Prostate gland (tissue), 2 donors: Measurements from ENCODE around the gene HTR3B. TPM values are rescaled to one million over a fixed set of nuclear protein-coding genes. Genes with fewer than 3 reads are reported as not detected.
"Not testable (repeated sequence)": the region's sequence is repeated elsewhere in the genome, so short reads cannot be mapped to it uniquely, and the experiment has no call there.

ENCODE experiments used
- DNase-seq: peaks from one replicate; pipeline ENCODE4 v3.0.0-alpha.2; 2019; ENCODE audit warnings: low spot score
- H3K27ac ChIP-seq, 2 donors: fragments of 200-600 bp; sonication (generic); 2 replicates each; pipeline ENCODE4 v1.5.1; 2017 to 2019
- H3K27me3 ChIP-seq: fragments of 200-600 bp; sonication (generic); replicated peaks from 2 replicates; pipeline ENCODE4 v1.5.1; 2019; ENCODE audit not compliant: insufficient read depth
- H3K36me3 ChIP-seq, 2 donors: fragments of 200-600 bp; sonication (generic); 1 replicate in 1 of 2; 2 replicates in 1 of 2; pipeline versions ENCODE4 v1.5.1 to v1.8.1; 2017 to 2019
- H3K4me1 ChIP-seq: fragments of 200-600 bp; sonication (generic); replicated peaks from 2 replicates; pipeline ENCODE4 v1.5.1; 2019
- H3K4me3 ChIP-seq, 2 donors: fragments of 200-600 bp; sonication (generic); 2 replicates each; pipeline ENCODE4 v1.5.1; 2017 to 2019
- H3K9me3 ChIP-seq: fragments of 200-600 bp; sonication (generic); 2 replicates; pipeline ENCODE4 v1.5.1; 2017
- POLR2A ChIP-seq: fragments of 450-650 bp; IDR thresholded peaks from one replicate; pipeline ENCODE4 v1.6.1; 2016; ENCODE audit warnings: antibody characterized with exemption, mild to moderate bottlenecking
- POLR2AphosphoS5 ChIP-seq: sonication (generic); formaldehyde crosslinking; IDR thresholded peaks from one replicate; pipeline ENCODE4 v1.6.1; 2017; ENCODE audit warnings: antibody characterized with exemption
- WGBS: methylation state at CpG from one replicate; pipeline ENCODE4 v1.1.5; 2018; 5-methylcytosine and 5-hydroxymethylcytosine counted together
- intact Hi-C: fragments of 100-400 bp; cut with DNase I; formaldehyde crosslinking; loops from one replicate; pipeline ENCODE4 v1.14.2; 2022
- total RNA-seq, 2 donors: library from RNA; depleted of rRNA; stranded (reverse); fragments of >200 nt; gene quantifications; one replicate each; pipeline ENCODE4 v1.1.0, GENCODE V29; 2016
- TF ChIP-seq, protein P1 (sequence below), 4 experiments: fragments of 200-600 bp in 2 of 4; fragments of 450-650 bp in 2 of 4; sonication (generic) in 2 of 4; IDR thresholded peaks; 1 replicate in 3 of 4; 2 replicates in 1 of 4; pipeline ENCODE4 v1.5.1; 2016 to 2019; ENCODE audit warnings: antibody characterized with exemption in 4 of 4, mild to moderate bottlenecking in 2 of 4, moderate library complexity in 2 of 4

Gene HTR3B
- total RNA-seq, 2 donors from 2014 or later = not detected

DNA sequence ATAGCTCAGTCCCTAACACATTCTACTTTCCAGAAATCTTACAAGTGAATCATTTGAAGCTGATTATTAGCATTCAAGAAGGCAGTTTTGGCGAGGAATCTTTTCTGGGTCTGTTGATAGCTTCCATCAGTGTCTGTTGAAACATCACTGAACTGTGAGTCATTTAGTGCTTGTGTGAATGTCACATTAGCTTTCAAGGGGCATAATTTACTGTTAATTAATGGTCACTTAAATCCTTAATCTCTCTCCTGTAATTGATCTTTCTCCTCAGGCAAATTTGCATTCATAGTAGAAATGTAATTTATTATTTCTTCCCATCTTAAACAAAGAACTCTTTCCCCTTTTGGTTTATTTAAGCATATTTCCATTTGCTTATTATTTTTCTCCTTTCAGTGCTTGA lies 2.6 kb downstream of the HTR3B start:
- 45% methylated on average over 1 of the region's 1 CpG for WGBS
- no peak for DNase-seq
- intact Hi-C loops = no loop called here
- Histone ChIP-seq H3K36me3 (no peaks in the 10 kb centered on the region), H3K27ac (no peak overlapping the region), H3K9me3 (no peaks in the 10 kb centered on the region), H3K4me3 (no peak overlapping the region), H3K27me3 (peaks cover 6% of the 10 kb centered on the region), H3K4me1 (no peaks in the 10 kb centered on the region)
- TF ChIP-seq POLR2AphosphoS5 = no peak
- TF ChIP-seq POLR2A = no peak
- TF ChIP-seq, protein P1, sequence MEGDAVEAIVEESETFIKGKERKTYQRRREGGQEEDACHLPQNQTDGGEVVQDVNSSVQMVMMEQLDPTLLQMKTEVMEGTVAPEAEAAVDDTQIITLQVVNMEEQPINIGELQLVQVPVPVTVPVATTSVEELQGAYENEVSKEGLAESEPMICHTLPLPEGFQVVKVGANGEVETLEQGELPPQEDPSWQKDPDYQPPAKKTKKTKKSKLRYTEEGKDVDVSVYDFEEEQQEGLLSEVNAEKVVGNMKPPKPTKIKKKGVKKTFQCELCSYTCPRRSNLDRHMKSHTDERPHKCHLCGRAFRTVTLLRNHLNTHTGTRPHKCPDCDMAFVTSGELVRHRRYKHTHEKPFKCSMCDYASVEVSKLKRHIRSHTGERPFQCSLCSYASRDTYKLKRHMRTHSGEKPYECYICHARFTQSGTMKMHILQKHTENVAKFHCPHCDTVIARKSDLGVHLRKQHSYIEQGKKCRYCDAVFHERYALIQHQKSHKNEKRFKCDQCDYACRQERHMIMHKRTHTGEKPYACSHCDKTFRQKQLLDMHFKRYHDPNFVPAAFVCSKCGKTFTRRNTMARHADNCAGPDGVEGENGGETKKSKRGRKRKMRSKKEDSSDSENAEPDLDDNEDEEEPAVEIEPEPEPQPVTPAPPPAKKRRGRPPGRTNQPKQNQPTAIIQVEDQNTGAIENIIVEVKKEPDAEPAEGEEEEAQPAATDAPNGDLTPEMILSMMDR (IDR thresholded peaks at IDR 0.05) = no peak

DNA sequence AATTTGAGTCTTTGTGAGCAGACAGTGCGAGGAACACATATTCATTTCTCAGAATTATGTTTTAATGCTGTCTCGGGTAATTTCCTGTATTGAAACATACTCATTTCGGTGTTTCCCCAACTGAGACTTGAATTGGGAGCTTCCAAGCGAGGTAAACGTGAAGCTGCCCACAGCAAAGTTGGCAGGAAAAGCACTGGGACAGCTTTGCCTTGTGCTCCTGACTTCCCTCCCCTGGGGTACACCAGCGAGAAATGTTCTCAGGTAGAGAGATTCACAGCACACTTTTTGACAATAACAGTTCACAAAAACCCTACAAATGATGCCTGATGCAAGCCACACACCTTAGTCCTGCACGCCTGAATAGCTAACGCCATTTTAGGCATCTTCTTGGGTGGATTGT lies 3.1 kb downstream of the HTR3B start:
- intact Hi-C loops = no loop called here
- WGBS = 64% methylated on average over 8 of the region's 8 CpGs
- no peak for TF ChIP-seq POLR2A
- TF ChIP-seq, protein P1 (IDR thresholded peaks at IDR 0.05) = no peak
- TF ChIP-seq POLR2AphosphoS5 = no peak

DNA sequence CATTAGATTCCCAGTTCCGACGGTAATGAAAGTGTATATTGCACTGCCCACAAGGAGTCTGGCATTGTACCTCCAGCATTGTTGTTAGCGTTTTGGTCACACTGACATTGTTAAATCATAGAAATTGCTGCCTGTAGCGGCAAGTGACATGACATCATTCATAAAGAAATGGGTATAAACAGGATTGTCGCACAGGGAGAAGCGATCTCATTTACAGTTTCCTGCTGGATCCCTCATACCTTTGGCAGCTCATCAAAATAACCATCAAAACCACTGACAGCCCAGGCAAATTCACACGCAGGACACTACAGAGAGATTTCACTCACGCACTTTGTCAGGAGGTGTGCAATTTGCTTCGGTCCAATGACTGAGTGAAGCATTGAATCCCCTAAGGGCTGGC lies 3.5 kb downstream of the HTR3B start:
- H3K4me1 ChIP-seq = no peaks in the 10 kb centered on the region
- DNase-seq = no peak
- H3K9me3 ChIP-seq = no peaks in the 10 kb centered on the region
- 44% methylated on average over 9 of the region's 9 CpGs for WGBS
- TF ChIP-seq POLR2AphosphoS5 (no peak), POLR2A (no peak)
- TF ChIP-seq, protein P1 (IDR thresholded peaks at IDR 0.05) = no peak
- no peak overlapping the region for H3K27ac ChIP-seq
- intact Hi-C loops = no loop called here
- H3K27me3 ChIP-seq = peaks cover 6% of the 10 kb centered on the region
- no peaks in the 10 kb centered on the region for H3K36me3 ChIP-seq
- no peak overlapping the region for H3K4me3 ChIP-seq

More for the DNA sequence above, 3.1 kb downstream of the HTR3B start:
- no peaks in the 10 kb centered on the region for H3K4me1 ChIP-seq
- no peak overlapping the region for H3K4me3 ChIP-seq
- no peak for DNase-seq
- no peaks in the 10 kb centered on the region for H3K36me3 ChIP-seq
- H3K27me3 ChIP-seq = peaks cover 6% of the 10 kb centered on the region
- H3K9me3 ChIP-seq = no peaks in the 10 kb centered on the region
- no peak overlapping the region for H3K27ac ChIP-seq

DNA sequence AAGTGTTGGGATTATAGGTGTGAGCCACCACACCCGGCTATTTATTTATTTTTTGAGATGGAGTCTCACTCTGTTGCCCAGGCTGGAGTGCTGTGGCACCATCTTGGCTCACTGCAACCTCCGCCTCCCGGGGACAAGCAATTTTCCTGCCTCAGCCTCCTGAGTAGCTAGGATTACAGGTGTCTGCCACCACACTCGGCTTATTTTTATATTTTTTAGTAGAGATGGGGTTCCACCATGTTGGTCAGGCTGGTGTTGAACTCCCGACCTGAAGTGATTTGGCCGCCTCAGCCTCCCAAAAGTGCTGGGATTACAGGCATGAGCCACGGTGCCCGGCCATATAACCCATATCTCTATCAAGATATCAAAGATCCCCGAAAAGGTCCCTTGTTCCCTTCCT lies 6.9 kb downstream of the HTR3B start:
- H3K9me3 ChIP-seq, H3K27ac ChIP-seq, H3K4me1 ChIP-seq, intact Hi-C loops, H3K27me3 ChIP-seq, DNase-seq, H3K36me3 ChIP-seq, H3K4me3 ChIP-seq: not testable (repeated sequence)
- WGBS = 97% methylated on average over 9 of the region's 9 CpGs

DNA sequence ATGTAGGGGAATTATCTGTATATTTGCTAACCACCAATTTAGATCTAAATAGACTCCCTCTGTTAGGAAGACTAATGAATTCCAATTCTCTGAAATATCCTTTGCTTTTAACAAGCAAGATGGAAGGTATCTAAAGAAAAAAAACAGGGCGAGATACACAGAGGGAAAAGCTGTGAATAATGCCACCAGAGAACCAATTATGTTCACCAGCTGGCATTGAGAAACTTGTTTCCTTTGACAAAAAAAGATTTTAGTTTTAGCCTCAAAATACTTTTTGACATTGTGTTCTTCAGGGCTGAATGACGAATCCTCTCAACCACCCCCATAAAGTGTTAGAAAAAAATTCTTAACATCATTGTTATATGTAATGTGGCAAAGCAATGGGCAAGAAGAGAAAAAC lies 19.0 kb downstream of the HTR3B start:
- WGBS = 73% methylated on average over 2 of the region's 2 CpGs
- TF ChIP-seq POLR2A (no peak), POLR2AphosphoS5 (no peak)
- TF ChIP-seq, protein P1 (IDR thresholded peaks at IDR 0.05) = no peak
- no peaks in the 10 kb centered on the region for H3K4me1 ChIP-seq

More for the DNA sequence above, 19.0 kb downstream of the HTR3B start:
- no peak overlapping the region for H3K4me3 ChIP-seq
- intact Hi-C loops = no loop called here
- no peaks in the 10 kb centered on the region for H3K27me3 ChIP-seq
- H3K9me3 ChIP-seq = no peaks in the 10 kb centered on the region
- no peak overlapping the region for H3K27ac ChIP-seq
- DNase-seq = no peak
- no peaks in the 10 kb centered on the region for H3K36me3 ChIP-seq
